Measurements from ENCODE around the gene ANKH.

The ANKH gene

DNA sequence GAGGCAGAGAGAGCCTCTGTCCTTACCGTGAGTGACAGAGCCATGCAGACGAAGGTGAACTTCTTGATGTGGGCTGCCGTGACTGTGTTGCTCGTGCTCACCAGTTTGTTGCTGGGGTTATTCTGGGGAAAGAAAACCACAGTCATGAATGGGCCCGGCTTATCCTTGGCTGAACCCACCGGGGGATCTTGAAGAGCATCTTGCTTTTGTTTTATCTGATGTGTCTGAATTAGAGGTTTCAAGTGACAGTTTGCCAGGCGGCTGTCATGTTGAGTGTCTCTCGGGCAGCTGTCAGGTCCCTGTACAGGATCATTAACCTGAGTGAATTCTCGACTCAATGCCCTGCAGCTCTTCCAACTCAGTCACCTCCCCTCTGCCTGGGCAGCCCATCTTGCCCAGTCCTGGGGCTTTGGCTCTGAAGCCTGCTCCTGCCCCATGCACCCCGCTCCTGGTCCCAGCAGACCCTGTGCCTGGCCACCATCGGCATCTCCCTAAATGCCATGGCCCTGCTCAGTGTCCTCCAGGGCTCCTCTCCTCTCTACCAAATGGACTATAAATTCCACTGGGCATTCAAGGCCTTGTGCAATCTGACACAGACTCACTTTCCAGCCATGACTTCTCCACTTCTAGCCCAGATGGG, 129.7 kb downstream of the ANKH start:
- in situ Hi-C loops (cut with MboI; ENCODE audit: low sequenced_read_pairs), result no loop called here

DNA sequence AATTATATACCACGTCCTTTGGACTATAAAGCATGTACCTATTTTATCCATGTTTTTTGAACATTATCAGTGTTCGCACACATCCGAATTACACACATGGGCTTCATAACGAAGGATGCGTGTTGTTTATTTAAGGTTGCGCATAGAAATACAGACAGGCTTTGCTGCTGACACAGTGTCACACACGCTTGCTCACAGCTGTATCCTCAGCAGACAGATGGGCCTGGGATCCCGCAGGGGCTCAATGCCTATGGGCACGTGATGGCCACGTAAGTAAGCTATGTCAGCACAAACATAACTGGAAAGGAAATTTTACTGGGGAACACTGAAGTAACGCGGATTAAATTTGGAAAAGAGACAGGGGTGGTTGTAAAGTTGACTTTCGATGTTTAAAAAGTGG, 130.4 kb downstream of the ANKH start:
- in situ Hi-C loops (cut with MboI; ENCODE audit: low sequenced_read_pairs), result no loop called here

DNA sequence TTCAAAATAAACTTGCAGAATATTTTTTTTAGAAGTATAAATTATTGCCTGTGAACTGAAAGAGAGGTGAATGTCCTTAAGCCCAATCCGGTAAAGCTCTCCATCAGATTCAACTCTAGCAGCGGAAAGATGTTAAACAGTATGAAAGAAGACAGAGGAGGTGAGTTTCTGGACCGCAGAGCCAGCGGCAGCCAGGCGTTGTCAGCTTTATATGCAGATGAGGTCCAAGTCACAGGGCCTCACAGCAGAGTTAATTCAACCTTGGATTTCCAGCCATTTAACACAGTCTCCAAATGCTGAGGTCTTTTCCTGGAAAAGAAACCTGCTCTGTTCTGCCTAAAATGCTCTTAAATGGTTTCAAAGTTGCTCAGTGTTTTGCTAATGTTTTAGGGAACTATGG, 131.6 kb downstream of the ANKH start:
- in situ Hi-C loops (cut with MboI; ENCODE audit: low sequenced_read_pairs), result no loop called here

DNA sequence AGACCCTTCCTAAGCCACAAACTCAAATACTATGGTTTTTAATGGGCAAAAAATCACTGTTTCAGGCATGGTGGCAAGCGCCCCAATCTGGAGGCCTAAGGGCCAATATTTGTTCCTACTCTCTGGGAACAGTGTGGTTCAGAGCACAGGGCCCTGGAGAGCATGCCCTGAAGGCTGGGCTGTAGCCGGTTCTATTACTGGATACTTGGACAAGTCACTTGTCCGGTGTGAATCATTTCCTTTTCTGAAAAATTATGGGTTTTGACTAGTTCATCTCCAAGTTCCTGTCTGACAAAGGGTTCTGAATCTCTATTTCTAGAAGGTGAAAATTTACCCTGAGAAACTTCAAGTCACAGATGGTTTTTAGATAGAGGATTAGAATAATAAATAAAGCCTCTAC, 132.0 kb downstream of the ANKH start:
- in situ Hi-C loops (cut with MboI; ENCODE audit: low sequenced_read_pairs), result no loop called here

DNA sequence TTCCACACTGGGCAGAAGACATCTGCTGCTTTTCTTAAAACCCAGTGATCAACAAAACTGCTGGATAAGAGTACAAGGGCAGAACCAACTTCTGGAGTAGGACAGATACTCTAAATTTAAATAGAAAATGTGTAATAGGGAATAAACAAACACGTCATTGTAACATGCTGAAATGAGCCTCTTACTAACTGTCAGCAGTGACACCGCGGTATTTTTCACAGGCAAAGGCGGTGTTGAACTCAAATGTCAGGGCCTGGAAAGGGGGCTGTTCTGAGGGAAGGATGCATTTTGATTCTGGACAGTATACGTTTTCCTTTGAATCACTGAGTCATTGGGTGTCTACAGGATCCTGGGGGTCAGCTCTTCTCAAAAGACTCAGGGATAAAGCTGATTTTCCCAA, 133.5 kb downstream of the ANKH start:
- in situ Hi-C loops (cut with MboI; ENCODE audit: low sequenced_read_pairs), result no loop called here

DNA sequence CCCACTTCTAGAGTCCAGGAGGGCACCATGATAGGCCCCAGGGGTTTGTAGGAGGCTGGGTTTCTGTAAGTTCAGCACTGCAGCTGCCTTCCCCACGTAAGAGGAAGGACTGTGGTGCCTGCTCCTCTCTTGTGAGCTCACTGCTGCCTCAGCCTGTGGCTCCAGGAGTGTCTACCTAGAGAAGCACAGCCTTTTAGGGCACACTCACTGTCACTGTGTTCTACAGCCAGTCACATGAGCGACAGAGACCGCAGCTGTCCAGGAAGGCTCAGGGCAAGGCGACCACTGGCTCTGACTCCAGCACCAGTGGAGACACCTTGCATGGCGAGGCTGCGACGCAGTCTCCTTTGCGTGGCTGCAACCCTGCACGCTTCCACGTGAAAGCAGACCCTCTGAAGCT, 134.3 kb downstream of the ANKH start:
- in situ Hi-C loops (cut with MboI; ENCODE audit: low sequenced_read_pairs), result no loop called here

DNA sequence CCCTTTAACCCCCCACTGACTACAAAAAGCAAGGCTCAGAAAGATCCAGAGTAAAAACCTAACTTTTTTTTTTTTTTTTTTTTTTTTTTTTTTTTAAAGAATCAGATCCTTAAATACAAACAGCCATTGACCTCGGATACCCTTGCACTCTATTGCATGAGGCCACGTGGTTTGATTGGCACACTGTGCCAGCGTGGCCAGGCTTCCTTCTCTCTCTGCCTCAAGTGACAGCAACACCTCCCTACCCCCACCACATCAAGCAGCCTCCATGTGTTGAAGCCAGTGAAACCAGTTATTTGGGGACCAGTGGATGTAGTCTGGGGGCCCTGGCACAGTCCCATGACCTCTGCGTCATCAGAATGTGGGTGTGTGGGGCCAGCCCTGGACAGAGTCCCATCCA, 135.6 kb downstream of the ANKH start:
- in situ Hi-C loops (cut with MboI; ENCODE audit: low sequenced_read_pairs), result no loop called here

DNA sequence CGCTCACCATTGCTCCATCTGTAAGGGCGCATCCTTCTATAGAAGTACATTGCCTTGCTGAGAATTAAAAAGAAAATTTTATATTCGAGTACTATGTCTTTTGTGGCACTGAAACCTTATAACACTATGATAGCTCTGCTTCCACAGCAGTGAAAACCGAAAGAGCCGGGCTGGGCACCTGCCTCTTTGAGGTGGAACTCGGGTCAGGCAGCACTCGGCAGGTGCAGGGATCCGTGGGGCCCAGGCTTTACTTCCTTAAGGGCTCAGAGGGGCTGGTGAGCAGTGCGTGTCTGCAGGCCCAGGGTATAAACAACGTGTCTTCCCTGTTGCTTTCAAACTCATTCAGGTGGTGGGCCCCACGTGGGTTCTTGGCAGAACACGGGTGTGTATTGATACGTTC, 137.2 kb downstream of the ANKH start:
- in situ Hi-C loops (cut with MboI; ENCODE audit: low sequenced_read_pairs), result no loop called here

DNA sequence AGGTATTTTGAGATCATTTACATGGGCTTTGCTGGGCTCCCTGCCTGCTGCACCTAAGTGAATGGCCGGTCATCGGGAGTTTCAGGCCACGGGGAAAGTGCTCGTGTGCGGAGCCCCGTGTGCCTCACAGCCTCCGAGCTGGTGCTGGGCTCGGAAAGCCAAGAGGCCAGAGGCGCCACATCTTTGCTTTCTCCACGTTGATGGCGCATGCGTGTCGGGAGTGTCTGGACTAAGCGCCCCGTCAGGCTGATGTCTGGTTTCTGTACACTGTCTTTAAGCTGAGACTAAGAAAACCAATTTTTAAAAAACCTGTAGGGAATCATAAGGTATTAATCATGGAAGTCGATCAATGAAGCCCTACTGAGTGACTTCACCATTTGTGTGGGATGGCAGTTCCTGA, 137.9 kb downstream of the ANKH start:
- in situ Hi-C loops (cut with MboI; ENCODE audit: low sequenced_read_pairs), result no loop called here

DNA sequence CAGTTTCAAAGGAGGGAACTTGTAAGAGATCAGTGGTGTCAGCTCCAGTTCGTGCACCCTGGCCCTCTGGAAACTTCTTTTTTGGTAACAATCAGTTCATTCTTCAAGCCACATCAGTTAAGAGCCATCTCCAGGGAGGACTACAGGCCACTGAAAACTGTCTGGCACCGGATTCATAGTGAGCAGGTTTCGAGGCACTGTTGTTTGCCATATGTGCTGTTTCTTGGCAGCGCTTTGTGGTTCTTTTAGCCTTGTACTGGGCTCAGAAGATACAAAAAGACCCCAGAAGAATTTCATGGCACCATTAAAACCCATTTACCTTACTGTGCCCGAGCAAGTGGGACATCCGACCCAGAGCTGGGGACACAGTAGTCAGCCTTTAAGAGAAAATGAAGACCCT, 138.6 kb downstream of the ANKH start:
- in situ Hi-C loops (cut with MboI; ENCODE audit: low sequenced_read_pairs), result no loop called here

DNA sequence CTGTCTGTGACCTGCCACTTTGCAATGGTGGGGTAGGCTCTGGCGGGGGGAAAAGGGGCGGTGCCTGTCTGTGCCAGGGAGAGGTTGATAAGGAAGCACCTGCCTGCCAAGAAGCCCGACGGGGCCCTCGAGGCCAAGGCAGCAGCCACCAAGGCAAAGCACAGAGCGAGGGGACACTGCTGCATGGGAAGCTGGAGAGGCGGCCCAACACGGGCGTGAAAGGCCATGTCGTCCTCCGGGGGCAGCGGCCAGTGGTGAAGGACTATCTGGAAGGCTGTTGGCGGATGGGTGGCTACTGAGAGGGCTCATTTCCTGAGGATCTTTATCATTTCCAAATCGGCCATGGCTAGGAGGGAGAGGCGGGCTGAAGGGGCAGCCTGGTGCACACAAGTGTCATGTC, 140.7 kb downstream of the ANKH start:
- in situ Hi-C loops (cut with MboI; ENCODE audit: low sequenced_read_pairs), result no loop called here

DNA sequence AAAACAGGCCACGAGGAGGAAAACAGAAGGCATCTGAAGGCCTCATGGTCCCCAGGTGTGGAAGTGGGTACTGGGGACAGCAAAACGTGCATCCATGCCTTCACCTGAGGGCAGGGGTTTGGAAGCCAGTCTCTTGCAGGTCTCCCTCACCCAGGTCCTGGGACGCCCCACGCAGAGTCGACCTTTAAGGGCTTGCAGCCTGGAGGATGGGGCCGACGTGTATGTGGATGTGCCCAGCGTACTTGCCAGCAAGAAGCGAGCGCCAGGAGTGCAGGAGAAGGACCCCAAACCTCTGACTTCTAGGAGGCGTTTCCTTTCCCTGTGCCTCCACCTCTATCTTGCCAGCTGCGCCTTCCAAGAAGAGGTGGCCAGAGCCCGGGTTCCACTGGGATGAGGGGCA, 141.1 kb downstream of the ANKH start:
- in situ Hi-C loops (cut with MboI; ENCODE audit: low sequenced_read_pairs), result no loop called here

DNA sequence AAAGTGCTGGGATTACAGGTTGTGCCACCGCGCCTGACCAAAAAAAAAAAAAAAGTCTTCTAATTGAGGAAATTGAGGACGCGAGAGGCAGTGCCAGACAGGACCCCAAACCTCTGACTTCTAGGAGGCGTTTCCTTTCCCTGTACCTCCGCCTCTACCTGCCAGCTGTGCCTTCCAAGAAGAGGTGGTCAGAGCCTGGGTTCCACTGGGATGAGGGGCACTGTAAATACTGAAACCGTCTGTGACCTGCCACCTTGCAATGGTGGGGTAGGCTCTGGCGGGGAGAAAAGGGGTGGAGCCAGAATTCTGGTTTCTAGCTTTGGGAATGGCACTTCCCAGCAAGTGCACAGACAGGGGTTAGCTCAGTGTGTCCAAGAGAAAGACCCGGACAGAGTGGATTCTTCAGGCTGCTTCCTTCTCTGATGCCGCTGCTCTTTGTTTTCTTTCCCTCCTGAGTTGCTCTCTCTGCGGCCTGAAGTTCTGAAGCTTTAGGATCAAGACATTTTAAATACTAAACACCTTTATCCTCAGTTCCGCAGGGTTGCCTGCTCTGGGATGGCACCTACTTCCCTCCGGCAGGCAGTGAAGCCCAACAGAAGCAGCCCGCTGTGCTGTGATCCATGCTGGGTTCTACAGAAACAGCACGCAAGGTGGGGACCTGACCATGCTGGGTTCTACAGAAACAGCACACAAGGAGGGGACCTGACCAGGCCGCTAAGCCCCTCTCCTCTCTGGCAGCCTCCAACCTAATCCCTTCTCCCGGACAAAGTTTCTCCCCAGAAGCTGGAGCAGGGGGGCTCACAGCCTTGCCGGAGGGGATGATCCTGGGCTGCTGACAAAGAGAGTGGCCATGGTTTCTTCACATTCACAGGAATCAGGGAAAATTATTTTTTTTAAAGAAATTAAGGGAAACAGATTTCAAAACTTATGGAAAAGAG, 141.9 kb downstream of the ANKH start:
- in situ Hi-C loops (cut with MboI; ENCODE audit: low sequenced_read_pairs), result loop anchor here (10.0 kb wide), 1 partner anchor 275 kb away; no protein-coding TSS in a partner anchor

DNA sequence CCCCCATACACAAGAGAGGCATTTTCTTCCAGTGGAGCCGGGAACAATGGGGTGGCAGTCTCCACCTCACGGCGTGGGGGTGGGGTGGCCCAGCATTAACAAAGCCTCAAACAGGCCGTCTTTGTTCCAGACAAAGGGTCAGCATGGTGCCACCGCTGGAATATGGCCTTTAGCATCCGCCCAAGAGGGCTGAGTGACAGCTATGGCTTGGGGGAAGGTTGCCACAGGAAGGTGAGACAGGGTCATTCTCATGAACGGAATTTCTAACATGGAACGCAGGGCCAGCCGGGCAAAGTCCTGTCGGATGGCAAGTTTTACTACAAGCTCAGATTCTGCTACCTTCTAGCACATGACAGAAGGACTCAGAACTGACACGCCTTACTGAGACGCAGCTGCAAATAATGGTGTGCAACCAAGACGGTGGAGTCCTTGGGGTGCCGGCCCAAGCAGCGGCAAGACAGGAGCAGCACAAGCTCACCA, 143.1 kb downstream of the ANKH start:
- in situ Hi-C loops (cut with MboI; ENCODE audit: low sequenced_read_pairs), result loop anchor here (10.0 kb wide), 1 partner anchor 276 kb away; no protein-coding TSS in a partner anchor

DNA sequence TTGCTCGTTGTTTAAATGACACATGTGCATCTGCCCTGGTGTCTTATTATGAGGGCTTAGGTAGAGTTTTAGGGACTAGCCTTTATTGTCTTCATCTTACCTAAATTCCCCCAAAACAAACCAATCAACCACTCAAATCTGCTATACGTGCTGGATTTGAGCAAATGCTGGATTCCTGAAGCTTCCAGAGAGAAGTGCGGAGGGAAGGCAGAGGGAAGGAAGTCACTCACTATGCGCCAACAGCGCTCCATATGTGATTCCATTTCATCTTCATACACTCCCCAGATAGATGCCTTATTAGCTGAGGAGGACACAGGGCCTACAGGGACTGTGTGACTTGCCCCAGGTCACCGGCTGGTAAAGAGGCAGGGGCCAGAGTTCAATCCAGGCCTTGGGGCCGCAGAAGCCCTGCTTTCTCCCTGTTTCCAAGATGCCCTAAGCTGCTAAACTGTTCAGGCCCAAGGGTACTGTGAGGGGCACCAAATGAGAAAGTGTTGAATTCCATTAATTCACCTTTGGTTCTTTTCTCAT, 143.6 kb downstream of the ANKH start:
- in situ Hi-C loops (cut with MboI; ENCODE audit: low sequenced_read_pairs), result loop anchor here (10.0 kb wide), 1 partner anchor 277 kb away; no protein-coding TSS in a partner anchor

DNA sequence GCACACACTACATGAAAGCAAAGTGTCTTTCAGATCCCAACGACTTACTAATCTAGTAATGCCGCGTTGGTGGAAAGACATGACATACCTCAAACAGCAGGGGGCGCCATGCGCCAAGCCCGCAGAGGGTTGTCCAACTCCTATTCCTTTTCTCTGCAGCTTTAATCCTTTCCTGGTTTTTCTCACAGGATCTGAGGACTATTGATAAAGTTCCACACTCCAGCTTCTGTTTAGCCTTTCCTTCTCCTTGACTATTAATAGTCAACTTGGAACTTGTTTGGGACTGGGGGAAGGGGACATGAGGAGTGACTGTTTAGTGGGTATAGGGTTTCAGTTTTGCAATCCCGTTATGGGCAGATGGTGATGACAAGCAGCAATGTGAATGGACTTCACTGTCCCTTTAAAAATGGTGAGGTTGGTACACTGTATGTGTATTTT, 144.1 kb downstream of the ANKH start:
- in situ Hi-C loops (cut with MboI; ENCODE audit: low sequenced_read_pairs), result loop anchor here (10.0 kb wide), 1 partner anchor 277 kb away; no protein-coding TSS in a partner anchor

DNA sequence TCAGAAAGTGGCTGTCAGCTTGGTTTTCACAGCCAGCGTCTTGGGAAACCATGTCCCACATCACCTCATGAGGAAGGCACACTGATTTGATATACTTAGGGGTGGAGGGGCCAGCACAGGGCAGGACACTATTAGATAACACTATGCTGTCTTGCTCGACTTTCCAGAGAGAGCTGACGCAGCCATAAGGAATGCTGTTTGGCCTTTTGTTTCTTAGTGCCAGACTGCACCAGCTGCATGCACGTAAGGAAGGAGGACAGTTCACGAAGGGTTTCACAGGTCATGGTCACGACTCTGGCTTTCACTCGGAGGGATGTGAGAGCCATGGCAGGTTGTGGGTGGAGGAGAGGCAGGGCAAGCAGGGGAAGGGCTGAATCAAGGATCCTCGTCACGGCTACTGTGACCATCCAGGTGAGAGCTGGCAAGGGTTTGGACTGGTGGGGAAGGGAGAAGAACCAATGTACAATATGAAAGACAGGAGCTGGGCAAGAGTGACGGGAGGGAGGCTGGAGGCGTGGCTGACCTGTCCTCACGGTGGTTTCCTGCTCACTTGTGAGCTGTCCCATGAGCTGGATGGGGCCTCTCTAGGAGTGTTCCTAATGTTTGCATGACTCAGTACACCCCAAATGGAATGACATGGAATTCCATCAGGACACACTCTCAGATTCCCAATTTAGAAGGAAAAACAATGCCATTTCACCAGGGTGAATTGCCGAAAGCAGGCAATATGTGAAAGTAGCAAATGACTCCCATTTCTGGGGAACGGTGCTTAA, 145.3 kb downstream of the ANKH start:
- in situ Hi-C loops (cut with MboI; ENCODE audit: low sequenced_read_pairs), result loop anchor here (10.0 kb wide), 1 partner anchor 279 kb away; no protein-coding TSS in a partner anchor

DNA sequence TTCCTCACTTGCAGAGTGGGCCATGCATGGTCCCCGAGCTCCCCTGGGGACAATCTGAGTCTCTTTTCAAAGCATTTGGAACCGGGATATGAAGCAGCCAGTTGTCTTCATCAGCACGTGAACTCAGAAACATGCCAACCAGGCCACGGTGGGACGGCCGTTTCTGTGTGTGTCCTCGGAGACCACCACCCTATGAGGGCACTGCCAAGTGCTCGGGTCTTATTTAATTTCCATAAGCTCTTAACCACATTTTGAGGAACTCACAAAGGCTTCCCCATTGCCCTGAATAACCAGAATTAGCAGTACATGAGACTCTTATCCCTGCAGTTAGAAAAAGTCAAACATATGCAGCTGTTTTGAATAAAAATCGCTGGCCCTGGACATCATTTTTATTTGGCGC, 146.9 kb downstream of the ANKH start:
- in situ Hi-C loops (cut with MboI; ENCODE audit: low sequenced_read_pairs), result loop anchor here (10.0 kb wide), 1 partner anchor 280 kb away; no protein-coding TSS in a partner anchor

DNA sequence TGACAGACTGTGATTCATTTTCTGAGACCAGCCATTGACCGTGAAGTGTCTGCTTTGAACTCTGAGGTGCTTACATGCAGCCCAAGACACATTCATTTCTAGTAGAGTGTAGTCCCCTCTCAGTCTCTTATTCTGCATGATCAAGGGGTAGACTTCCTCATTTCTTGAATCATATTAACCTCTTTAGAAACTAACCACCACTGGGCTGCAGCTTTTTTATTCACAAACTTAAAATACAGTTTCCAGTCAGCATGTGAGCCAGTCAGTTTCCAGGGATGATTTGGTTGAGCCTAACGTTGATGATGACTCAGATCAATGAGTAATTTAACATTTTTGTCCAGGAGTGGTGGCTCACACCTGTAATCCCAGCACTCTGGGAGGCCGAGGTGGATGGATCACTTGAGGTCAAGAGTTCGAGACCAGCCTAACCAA, 147.9 kb downstream of the ANKH start:
- in situ Hi-C loops (cut with MboI; ENCODE audit: low sequenced_read_pairs), result loop anchor here (10.0 kb wide), 1 partner anchor 281 kb away; no protein-coding TSS in a partner anchor

DNA sequence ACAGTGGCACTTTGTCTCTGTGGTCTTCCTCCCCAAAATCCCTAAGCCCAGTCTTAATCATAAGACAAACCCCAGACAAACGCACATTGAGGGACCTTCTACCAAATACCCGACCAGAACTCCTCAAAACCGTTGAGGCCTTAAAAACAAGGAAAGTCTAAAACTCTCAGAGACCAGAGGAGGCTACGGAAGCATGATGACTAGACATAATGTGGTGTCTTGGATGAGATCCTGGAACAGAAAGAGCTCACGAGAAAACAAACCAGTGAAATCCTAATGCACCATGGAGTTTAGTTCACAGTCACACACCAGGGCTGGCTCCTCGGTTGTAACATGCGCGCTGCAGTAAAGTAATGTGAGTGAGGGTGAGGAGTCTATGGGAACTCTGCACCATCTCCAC, 148.7 kb downstream of the ANKH start:
- in situ Hi-C loops (cut with MboI; ENCODE audit: low sequenced_read_pairs), result loop anchor here (10.0 kb wide), 1 partner anchor 282 kb away; no protein-coding TSS in a partner anchor

All from HL-60/S4 (cell line).